ENCODE measurements around the gene CDC37. TPM values are rescaled to one million over a fixed set of nuclear protein-coding genes. Genes with fewer than 3 reads are reported as not detected.
"Not testable (repeated sequence)": the region's sequence is repeated elsewhere in the genome, so short reads cannot be mapped to it uniquely, and the experiment has no call there.

The CDC37 gene
- polyA plus RNA-seq, 1 donor (not counting 4 experiments of a cell fraction or from before 2014, with no cell fraction given), result 376 TPM

GRCh38 chr19:10378124-10378523 is 25.2 kb downstream of the CDC37 start:
- Histone ChIP-seq H3K79me2 (ENCODE audit: control insufficient read depth, insufficient read depth, low read length) (peaks cover 10% of the 10 kb centered on the region), H3K27me3 (ENCODE audit: control insufficient read depth, extremely low read depth, insufficient read depth, low read length) (no peaks in the 10 kb centered on the region), H3K9me3 (ENCODE audit: control insufficient read depth, low read depth, low read length) (no peaks in the 10 kb centered on the region), H3K27ac (ENCODE audit: control insufficient read depth, insufficient read depth, low read length) (no peak overlapping the region), H3K4me3 (ENCODE audit: control insufficient read depth in 2 of 3, extremely low read depth in 1 of 3, insufficient read depth in 2 of 3, low read depth in 1 of 3, low read length in 3 of 3) (no peak overlapping the region), H3K4me1 (ENCODE audit: control insufficient read depth, extremely low read depth, insufficient read depth, low read length) (peaks cover 8% of the 10 kb centered on the region), H2AFZ (ENCODE audit: control insufficient read depth, low read length) (no peak overlapping the region), H3K4me2 (ENCODE audit: control insufficient read depth, extremely low read depth, insufficient read depth, low read depth, low read length) (no peak overlapping the region), H3K9ac (ENCODE audit: control insufficient read depth, extremely low read depth, insufficient read depth, low read length) (no peak overlapping the region), H3K36me3 (ENCODE audit: control insufficient read depth in 2 of 2, extremely low read depth in 1 of 2, insufficient read depth in 2 of 2, low read length in 2 of 2) (peaks cover 2 to 5% of the 10 kb centered on the region in 2 experiments), H3K9me1 (ENCODE audit: control insufficient read depth, extremely low read depth, insufficient read depth, low read length) (no peaks in the 10 kb centered on the region), H4K20me1 (ENCODE audit: control insufficient read depth, extremely low read depth, insufficient read depth, low read length) (no peaks in the 10 kb centered on the region)
- DNase-seq (ENCODE audit: low read depth, low spot score) (no peak), FAIRE-seq (no peak)
- TF ChIP-seq, protein P1, sequence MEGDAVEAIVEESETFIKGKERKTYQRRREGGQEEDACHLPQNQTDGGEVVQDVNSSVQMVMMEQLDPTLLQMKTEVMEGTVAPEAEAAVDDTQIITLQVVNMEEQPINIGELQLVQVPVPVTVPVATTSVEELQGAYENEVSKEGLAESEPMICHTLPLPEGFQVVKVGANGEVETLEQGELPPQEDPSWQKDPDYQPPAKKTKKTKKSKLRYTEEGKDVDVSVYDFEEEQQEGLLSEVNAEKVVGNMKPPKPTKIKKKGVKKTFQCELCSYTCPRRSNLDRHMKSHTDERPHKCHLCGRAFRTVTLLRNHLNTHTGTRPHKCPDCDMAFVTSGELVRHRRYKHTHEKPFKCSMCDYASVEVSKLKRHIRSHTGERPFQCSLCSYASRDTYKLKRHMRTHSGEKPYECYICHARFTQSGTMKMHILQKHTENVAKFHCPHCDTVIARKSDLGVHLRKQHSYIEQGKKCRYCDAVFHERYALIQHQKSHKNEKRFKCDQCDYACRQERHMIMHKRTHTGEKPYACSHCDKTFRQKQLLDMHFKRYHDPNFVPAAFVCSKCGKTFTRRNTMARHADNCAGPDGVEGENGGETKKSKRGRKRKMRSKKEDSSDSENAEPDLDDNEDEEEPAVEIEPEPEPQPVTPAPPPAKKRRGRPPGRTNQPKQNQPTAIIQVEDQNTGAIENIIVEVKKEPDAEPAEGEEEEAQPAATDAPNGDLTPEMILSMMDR (optimal IDR thresholded peaks at IDR 0.05 in 1 of 3, IDR thresholded peaks at IDR 0.05 in 1 of 3, conservative IDR thresholded peaks at IDR 0.05 in 1 of 3; ENCODE audit: extremely low read depth in 1 of 3, insufficient read depth in 2 of 3, low read length in 3 of 3), result no peak
- TF ChIP-seq EZH2 (IDR thresholded peaks at IDR 0.05; ENCODE audit: low read length), result no peak
- dilution Hi-C loops (cut with MboI; ENCODE audit: extremely low pct_ligation_motif_present, low sequenced_read_pairs), result no loop called here

DNA sequence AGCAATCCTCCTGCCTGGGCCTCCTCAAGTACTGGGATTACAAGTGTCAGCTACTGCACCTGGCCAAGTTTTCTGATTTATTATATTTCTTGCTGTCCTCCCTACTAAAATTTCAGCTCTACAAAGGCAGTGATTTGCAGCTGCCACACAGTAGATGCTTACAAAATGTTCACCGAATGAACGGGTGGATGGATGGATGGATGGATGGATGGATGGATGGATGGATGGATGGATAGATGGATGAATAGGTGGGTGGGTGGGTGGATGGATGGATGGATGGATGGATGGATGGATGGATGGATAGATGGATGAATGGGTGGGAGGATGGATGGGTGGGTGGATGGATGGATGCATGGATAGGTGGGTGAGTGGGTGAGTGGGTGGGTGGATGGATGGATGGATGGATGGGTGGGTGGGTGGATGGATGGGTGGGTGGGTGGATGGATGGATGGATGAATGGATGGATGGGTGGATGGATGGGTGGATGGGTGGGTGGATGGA is 26.2 kb downstream of the CDC37 start:
- dilution Hi-C loops (cut with MboI; ENCODE audit: extremely low pct_ligation_motif_present, low sequenced_read_pairs); H3K36me3 ChIP-seq (ENCODE audit: control insufficient read depth in 2 of 2, extremely low read depth in 1 of 2, insufficient read depth in 2 of 2, low read length in 2 of 2): not testable (repeated sequence)

DNA sequence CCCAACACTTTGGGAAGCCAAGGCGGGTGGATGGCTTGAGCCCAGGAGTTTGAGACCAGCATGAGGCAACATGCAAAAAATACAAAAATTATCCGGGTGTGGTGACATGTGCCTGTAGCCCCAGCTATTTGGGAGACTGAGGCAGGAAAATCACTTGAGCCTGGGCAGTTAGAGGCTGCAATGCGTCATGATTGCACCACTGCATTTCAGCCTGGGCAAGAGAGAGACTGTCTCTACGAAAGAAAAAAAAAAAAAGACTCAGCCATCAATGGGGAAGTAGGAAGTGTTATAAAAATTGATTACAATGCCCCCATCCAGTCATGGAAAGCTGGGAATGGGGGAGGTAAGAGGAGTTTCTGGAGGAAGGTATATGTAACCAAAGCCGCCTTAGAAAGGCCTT is 28.4 kb downstream of the CDC37 start:
- H3K9ac ChIP-seq (ENCODE audit: control insufficient read depth, extremely low read depth, insufficient read depth, low read length), result no peak overlapping the region
- TF ChIP-seq, protein P1 (optimal IDR thresholded peaks at IDR 0.05 in 1 of 3, IDR thresholded peaks at IDR 0.05 in 1 of 3, conservative IDR thresholded peaks at IDR 0.05 in 1 of 3; ENCODE audit: extremely low read depth in 1 of 3, insufficient read depth in 2 of 3, low read length in 3 of 3), result no peak
- no peak for TF ChIP-seq EZH2 (IDR thresholded peaks at IDR 0.05; ENCODE audit: low read length)
- H2AFZ ChIP-seq (ENCODE audit: control insufficient read depth, low read length), result no peak overlapping the region
- FAIRE-seq (no peak), DNase-seq (ENCODE audit: low read depth, low spot score) (no peak)
- H4K20me1 ChIP-seq (ENCODE audit: control insufficient read depth, extremely low read depth, insufficient read depth, low read length), result no peaks in the 10 kb centered on the region
- dilution Hi-C loops (cut with MboI; ENCODE audit: extremely low pct_ligation_motif_present, low sequenced_read_pairs), result no loop called here
- H3K9me1 ChIP-seq (ENCODE audit: control insufficient read depth, extremely low read depth, insufficient read depth, low read length), result no peaks in the 10 kb centered on the region
- H3K27ac ChIP-seq (ENCODE audit: control insufficient read depth, insufficient read depth, low read length), result no peak overlapping the region
- peaks cover 2 to 10% of the 10 kb centered on the region in 2 experiments for H3K36me3 ChIP-seq (ENCODE audit: control insufficient read depth in 2 of 2, extremely low read depth in 1 of 2, insufficient read depth in 2 of 2, low read length in 2 of 2)
- H3K4me3 ChIP-seq (ENCODE audit: control insufficient read depth in 2 of 3, extremely low read depth in 1 of 3, insufficient read depth in 2 of 3, low read depth in 1 of 3, low read length in 3 of 3), result no peak overlapping the region
- H3K4me2 ChIP-seq (ENCODE audit: control insufficient read depth, extremely low read depth, insufficient read depth, low read depth, low read length), result no peak overlapping the region
- H3K79me2 ChIP-seq (ENCODE audit: control insufficient read depth, insufficient read depth, low read length), result peaks cover 6% of the 10 kb centered on the region
- no peaks in the 10 kb centered on the region for H3K27me3 ChIP-seq (ENCODE audit: control insufficient read depth, extremely low read depth, insufficient read depth, low read length)
- H3K4me1 ChIP-seq (ENCODE audit: control insufficient read depth, extremely low read depth, insufficient read depth, low read length), result peaks cover 3% of the 10 kb centered on the region
- no peaks in the 10 kb centered on the region for H3K9me3 ChIP-seq (ENCODE audit: control insufficient read depth, low read depth, low read length)

More for the DNA sequence above, 26.2 kb downstream of the CDC37 start:
- H3K27ac ChIP-seq (ENCODE audit: control insufficient read depth, insufficient read depth, low read length); H3K79me2 ChIP-seq (ENCODE audit: control insufficient read depth, insufficient read depth, low read length); H3K4me1 ChIP-seq (ENCODE audit: control insufficient read depth, extremely low read depth, insufficient read depth, low read length); H3K9me1 ChIP-seq (ENCODE audit: control insufficient read depth, extremely low read depth, insufficient read depth, low read length); H3K9me3 ChIP-seq (ENCODE audit: control insufficient read depth, low read depth, low read length); FAIRE-seq; H3K9ac ChIP-seq (ENCODE audit: control insufficient read depth, extremely low read depth, insufficient read depth, low read length); H2AFZ ChIP-seq (ENCODE audit: control insufficient read depth, low read length); H3K27me3 ChIP-seq (ENCODE audit: control insufficient read depth, extremely low read depth, insufficient read depth, low read length); H4K20me1 ChIP-seq (ENCODE audit: control insufficient read depth, extremely low read depth, insufficient read depth, low read length); H3K4me2 ChIP-seq (ENCODE audit: control insufficient read depth, extremely low read depth, insufficient read depth, low read depth, low read length); H3K4me3 ChIP-seq (ENCODE audit: control insufficient read depth in 2 of 3, extremely low read depth in 1 of 3, insufficient read depth in 2 of 3, low read depth in 1 of 3, low read length in 3 of 3); DNase-seq (ENCODE audit: low read depth, low spot score): not testable (repeated sequence)
